ENCODE data around the gene PPFIBP1. TPM values are rescaled to one million over a fixed set of nuclear protein-coding genes. Genes with fewer than 3 reads are reported as not detected.

The PPFIBP1 gene
- total and polyA plus RNA-seq, 2 of the 8 experiments (the other 6 are each of a cell fraction or from before 2014, with no cell fraction given) = 7.7 to 31.3 TPM

- Histone ChIP-seq H3K36me3 (ENCODE audit: control insufficient read depth in 2 of 4, insufficient read depth in 4 of 4, low read length in 3 of 4) (peaks cover 0 to 6% (median 1%) of the 10 kb centered on the region in 4 experiments; a peak in 1 of 8 replicates), H3K4me1 (replicated peaks in 1 of 4; ENCODE audit: control insufficient read depth in 3 of 4, insufficient read depth in 4 of 4, low read length in 3 of 4) (no peaks in the 10 kb centered on the region), H3K27ac (ENCODE audit: low read depth, low read length) (no peak overlapping the region), H2BK15ac (ENCODE audit: low read length) (no peak overlapping the region), H2BK20ac (ENCODE audit: low read length) (no peak overlapping the region), H3K18ac (ENCODE audit: extremely low read depth, low read length) (no peak overlapping the region), H4K8ac (ENCODE audit: extremely low read depth, insufficient read depth, low read length) (no peak overlapping the region), H3K4me3 (ENCODE audit: extremely low read depth in 1 of 4, insufficient read depth in 2 of 4, low read depth in 3 of 4, low read length in 4 of 4) (no peak overlapping the region), H2BK120ac (replicated peaks; ENCODE audit: low read depth, low read length) (no peak overlapping the region), H3K23me2 (ENCODE audit: low read depth, low read length) (no peaks in the 10 kb centered on the region; the same call in 1 of the 2 replicates), H3K14ac (ENCODE audit: insufficient read length) (no peak overlapping the region), H2BK12ac (ENCODE audit: low read depth, low read length) (no peak overlapping the region), H3K4me2 (ENCODE audit: insufficient read depth in 1 of 2, low read depth in 2 of 2, low read length in 2 of 2) (no peak overlapping the region), H3K9ac (replicated peaks in 1 of 4; ENCODE audit: extremely low read depth in 1 of 4, low read depth in 3 of 4, low read length in 3 of 4) (no peak overlapping the region), H3K23ac (ENCODE audit: insufficient read length) (no peak overlapping the region), H3K4ac (replicated peaks; ENCODE audit: insufficient read length, low read depth, low read length) (no peak overlapping the region), H2AK5ac (ENCODE audit: low read depth, low read length) (no peak overlapping the region), H3K79me2 (ENCODE audit: control insufficient read depth in 1 of 2, insufficient read depth in 2 of 2, low read length in 2 of 2) (no peaks in the 10 kb centered on the region), H4K20me1 (replicated peaks in 1 of 2; ENCODE audit: control insufficient read depth in 1 of 2, insufficient read depth in 2 of 2, low read length in 2 of 2) (no peaks in the 10 kb centered on the region), H3K79me1 (ENCODE audit: low read depth, low read length) (no peaks in the 10 kb centered on the region), H4K5ac (ENCODE audit: insufficient read length, low read depth, low read length) (no peak overlapping the region), H2BK5ac (ENCODE audit: low read depth, low read length) (no peak overlapping the region), H3K56ac (replicated peaks; ENCODE audit: insufficient read length, low read depth, low read length) (no peak overlapping the region), H3K27me3 (replicated peaks in 1 of 4; ENCODE audit: control insufficient read depth in 3 of 4, extremely low read depth in 1 of 4, insufficient read depth in 3 of 4, low read length in 3 of 4) (no peaks in the 10 kb centered on the region), H3K9me3 (ENCODE audit: insufficient read depth in 2 of 2, low read depth in 1 of 2, low read length in 1 of 2) (no peaks in the 10 kb centered on the region), H2AFZ (ENCODE audit: low read length) (no peak overlapping the region), H4K91ac (replicated peaks; ENCODE audit: insufficient read length, low read length) (no peak overlapping the region)
- WGBS, 2 experiments (ENCODE audit: extremely low coverage in 1 of 2, insufficient coverage in 1 of 2, insufficient read length in 1 of 2, insufficient replicate concordance in 2 of 2, low coverage in 1 of 2, low lambda C conversion rate in 2 of 2, missing lambda C conversion rate in 1 of 2) = 76% methylated on average over 3 of the region's 3 CpGs; no CpG with 5 or more reads in 1 of the 2 experiments
- FAIRE-seq (no peak), DNase-seq (ENCODE audit: low read depth in 1 of 2, low spot score in 2 of 2) (no peak)
- POLR2A ChIA-PET (ENCODE audit: partially characterized antibody) = no interaction called here
- CTCF ChIA-PET (ENCODE audit: partially characterized antibody) = interaction anchor here (0.9 kb wide), 1 partner anchor 781 kb away, joined by 3 read pairs; no protein-coding TSS in a partner anchor
- no peak for TF ChIP-seq ASH2L (IDR thresholded peaks at IDR 0.05; ENCODE audit: low read length)
- TF ChIP-seq YY1 (IDR thresholded peaks at IDR 0.05; ENCODE audit: low read depth, low read length) = no peak
- TF ChIP-seq SUZ12 (IDR thresholded peaks at IDR 0.05; ENCODE audit: low read length) = no peak
- no peak for TF ChIP-seq CBX8 (IDR thresholded peaks at IDR 0.05; ENCODE audit: borderline replicate concordance, low read depth, low read length)
- no peak for TF ChIP-seq RBBP5 (IDR thresholded peaks at IDR 0.05; ENCODE audit: borderline replicate concordance, low read depth, low read length)
- no peak for TF ChIP-seq SIN3A (conservative IDR thresholded peaks at IDR 0.05 in 1 of 2, IDR thresholded peaks at IDR 0.05 in 1 of 2; ENCODE audit: low read depth in 1 of 2, low read length in 2 of 2)
- TF ChIP-seq CHD2 (IDR thresholded peaks at IDR 0.05; ENCODE audit: low read length) = no peak
- TF ChIP-seq POLR2A (IDR thresholded peaks at IDR 0.05; ENCODE audit: control extremely low read depth in 1 of 2, low read depth in 2 of 2, low read length in 2 of 2) = no peak
- no peak for TF ChIP-seq TCF12 (IDR thresholded peaks at IDR 0.05; ENCODE audit: low read depth, low read length)
- TF ChIP-seq, protein P1, sequence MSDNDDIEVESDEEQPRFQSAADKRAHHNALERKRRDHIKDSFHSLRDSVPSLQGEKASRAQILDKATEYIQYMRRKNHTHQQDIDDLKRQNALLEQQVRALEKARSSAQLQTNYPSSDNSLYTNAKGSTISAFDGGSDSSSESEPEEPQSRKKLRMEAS (IDR thresholded peaks at IDR 0.05) = no peak
- no peak for TF ChIP-seq GABPA (IDR thresholded peaks at IDR 0.05; ENCODE audit: borderline replicate concordance, insufficient read depth, low read length)
- no peak for TF ChIP-seq MAFK (IDR thresholded peaks at IDR 0.05; ENCODE audit: low read depth, low read length)
- TF ChIP-seq, protein P2, sequence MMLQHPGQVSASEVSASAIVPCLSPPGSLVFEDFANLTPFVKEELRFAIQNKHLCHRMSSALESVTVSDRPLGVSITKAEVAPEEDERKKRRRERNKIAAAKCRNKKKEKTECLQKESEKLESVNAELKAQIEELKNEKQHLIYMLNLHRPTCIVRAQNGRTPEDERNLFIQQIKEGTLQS (IDR thresholded peaks at IDR 0.05; ENCODE audit: insufficient read depth, low read depth, low read length) = no peak
- TF ChIP-seq NANOG (IDR thresholded peaks at IDR 0.05; ENCODE audit: insufficient read depth, low read depth, low read length, poor library complexity, severe bottlenecking) = no peak
Measured at GRCh38 chr12:27666510-27666909, 142.5 kb downstream of the PPFIBP1 start.

All from H1 (cell line).